Posterior vena cava (tissue), 2 donors: ENCODE results near the gene CLCNKA. TPM values are rescaled to one million over a fixed set of nuclear protein-coding genes. Genes with fewer than 3 reads are reported as not detected.
A peak's percentile ranks its signal among the peaks of the same experiment; 100 is the strongest.
"Not testable (repeated sequence)": the region's sequence is repeated elsewhere in the genome, so short reads cannot be mapped to it uniquely, and the experiment has no call there.

ENCODE experiments used
- DNase-seq: peaks from one replicate; pipeline ENCODE4 v3.0.0-alpha.2; 2020; ENCODE audit warnings: low spot score
- intact Hi-C, 2 donors: fragments of 100-400 bp; cut with DNase I; formaldehyde crosslinking; loops; one replicate each; pipeline versions ENCODE4 v1.14.1 to v1.14.2; 2022 to 2023
- long read RNA-seq, 2 donors: library from polyadenylated mRNA; unstranded; transcript quantifications; one replicate each; pipeline ENCODE4 v2.0.0, GENCODE V29; 2020 to 2021
- total RNA-seq, 2 donors: library from RNA; stranded (reverse); fragmentation: NEBNext Ultra II Directional; extraction: Animal tissue kit (Norgen Biotek cat#: 25700); gene quantifications; one replicate each; pipeline ENCODE4 v1.2.1, GENCODE V29; 2021
- donor health status: DM: yes; HTN: yes; CAD: no.
- donor health status: DM: yes; HTN: yes; CAD: no.

Gene CLCNKA
- under 1 TPM; 0.51 to 0.90 TPM for total RNA-seq
- long read RNA-seq, donor 1: 0 reads
- long read RNA-seq, donor 2, partial matches to known transcripts: 1 of 2 reads
- long read RNA-seq, donor 2, other reads (novel, unspliced or antisense): 1 of 2 reads

DNA sequence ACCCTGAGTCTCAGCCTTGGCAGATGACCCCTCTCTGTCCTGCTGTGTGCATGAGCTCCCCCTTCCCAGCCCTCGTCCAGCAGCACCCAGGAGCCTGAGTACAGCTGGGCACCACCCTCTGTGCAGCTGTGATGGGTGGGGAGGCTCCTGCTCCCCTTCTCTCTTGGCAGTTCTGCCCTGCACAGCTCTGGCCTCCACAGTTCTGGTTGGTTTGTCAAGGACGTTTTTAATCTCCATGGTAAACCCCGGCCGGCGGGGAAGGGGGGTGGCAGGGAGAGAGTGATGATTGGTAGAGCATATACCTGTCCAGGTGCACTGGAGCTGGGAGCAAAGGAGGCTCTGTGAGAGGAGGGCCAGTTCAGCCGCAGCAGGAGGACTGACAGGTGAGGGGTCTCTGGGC, at the start of gene CLCNKA:
Gene CLCNKA (plus strand): TSS at position 356 of the 400 bp plus-strand sequence. CDS start 584 bp downstream, outside the sequence.
- DNase-seq: no peak
- intact Hi-C loops: no loop called here

DNA sequence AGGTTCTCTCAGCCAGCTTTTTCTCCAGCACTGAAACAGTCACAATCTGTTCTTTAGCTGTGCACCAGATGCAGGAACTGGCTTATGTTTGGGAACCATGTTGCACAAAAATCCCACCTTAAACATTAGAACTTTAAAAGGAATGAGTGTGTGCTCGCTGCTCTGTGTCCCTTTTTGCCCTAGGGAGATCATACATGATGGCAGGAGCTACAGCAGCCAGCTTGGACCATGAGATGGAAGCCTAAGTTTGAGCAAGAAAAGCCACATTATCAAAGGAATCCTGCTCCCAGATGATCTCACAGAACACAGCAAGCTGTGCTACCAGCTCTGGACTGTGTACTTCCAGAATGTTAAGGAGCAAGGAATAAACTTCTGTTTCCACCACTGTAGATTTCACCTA, 49.4 kb upstream of the CLCNKA start:
- DNase-seq: peak; percentile 5
- intact Hi-C loops: no loop called here

DNA sequence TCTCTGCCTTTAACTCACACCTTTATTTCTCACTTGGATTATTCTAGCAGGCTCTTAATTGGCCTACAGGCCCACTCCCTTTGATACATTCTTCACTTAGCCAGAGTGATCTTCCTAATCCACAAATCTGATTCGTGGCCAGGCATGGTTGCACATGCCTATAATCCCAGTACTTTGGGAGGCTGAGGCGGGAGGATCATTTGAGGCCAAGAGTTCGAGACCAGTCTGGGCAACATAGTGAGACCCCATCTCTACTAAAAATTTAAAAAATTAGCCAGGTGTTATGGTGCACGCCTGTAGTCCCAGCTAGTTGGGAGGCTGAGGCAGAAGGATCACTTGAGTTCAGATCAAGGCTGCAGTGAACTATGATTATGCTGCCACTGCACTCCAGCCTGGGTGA, 48.1 kb upstream of the CLCNKA start:
- intact Hi-C loops: no loop called here
- DNase-seq: peak; percentile 3

DNA sequence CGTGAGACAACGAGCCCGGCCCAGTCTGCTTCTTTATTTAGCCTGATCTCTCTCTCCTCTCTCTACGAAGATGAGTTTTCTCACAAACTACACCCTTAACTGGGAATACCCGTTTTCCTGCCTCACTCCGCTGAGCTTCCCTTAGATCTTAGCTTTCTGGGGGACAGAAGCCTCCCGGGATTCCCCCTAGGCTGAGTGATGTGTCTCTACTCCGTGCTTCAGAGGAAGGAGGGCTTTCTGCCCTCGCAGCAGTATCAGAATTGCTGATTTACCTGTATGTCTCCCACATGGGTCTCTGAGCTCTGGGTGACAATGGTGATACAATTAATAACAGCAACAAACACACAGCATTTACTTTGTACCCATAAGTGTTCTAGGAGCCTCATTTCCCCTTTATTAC, 47.0 kb upstream of the CLCNKA start:
- DNase-seq: no peak
- intact Hi-C loops: no loop called here

DNA sequence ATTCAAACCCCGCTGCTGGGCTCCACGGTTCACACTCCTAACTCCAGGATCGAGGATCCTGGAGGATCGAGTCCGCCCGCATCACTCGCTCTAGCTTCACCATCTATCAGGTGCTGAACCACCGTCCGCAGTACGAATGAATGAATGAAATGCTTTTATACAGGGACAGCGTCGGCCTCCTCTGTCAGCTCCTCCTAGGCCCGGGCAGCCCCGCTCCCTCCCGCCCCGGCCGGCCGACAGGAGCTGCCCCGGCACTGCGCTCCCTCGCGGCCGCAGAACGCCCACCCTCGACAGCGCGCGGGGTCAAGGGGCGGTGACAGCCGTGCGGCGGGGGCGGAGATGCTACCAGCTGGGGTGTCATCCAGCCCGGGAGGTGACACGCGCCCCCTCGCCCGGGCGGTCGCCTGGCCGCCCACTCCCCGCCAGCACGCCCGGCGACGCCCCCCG, 46.5 kb upstream of the CLCNKA start:
- intact Hi-C loops: no loop called here
- peak; percentile 85 for DNase-seq

- peak; percentile 99 for DNase-seq
- intact Hi-C loops: no loop called here
Measured at GRCh38 chr1:15975805-15976680, 45.8 kb upstream of the CLCNKA start, which contains the start of gene ZBTB17. TSS of gene ZBTB17 (minus strand) at chr1:15976101. CDS start at chr1:15948495, 27,606 bp downstream.

DNA sequence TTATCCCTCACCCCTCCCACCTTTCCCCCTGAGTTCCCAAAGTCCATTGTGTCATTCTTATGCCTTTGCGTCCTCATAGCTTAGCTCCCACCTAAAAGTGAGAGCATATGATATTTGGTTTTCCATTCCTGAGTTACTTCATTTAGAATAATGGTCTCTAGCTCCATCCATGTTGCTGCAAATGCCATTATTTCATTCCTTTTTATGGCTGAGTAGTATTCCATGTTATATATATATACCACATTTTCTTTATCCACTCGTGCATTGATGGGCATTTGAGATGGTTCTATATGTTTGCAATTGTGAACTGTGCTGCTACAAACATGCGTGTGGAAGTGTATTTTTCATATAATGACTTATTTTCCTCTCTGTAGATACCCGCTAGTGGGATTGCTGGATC, 43.9 kb upstream of the CLCNKA start:
- intact Hi-C loops, DNase-seq: not testable (repeated sequence)

- intact Hi-C loops: no loop called here
- no peak for DNase-seq
Measured at GRCh38 chr1:15981679-15982078, 40.2 kb upstream of the CLCNKA start.

- intact Hi-C loops: no loop called here
Measured at GRCh38 chr1:15983275-15983674, 38.6 kb upstream of the CLCNKA start.

DNA sequence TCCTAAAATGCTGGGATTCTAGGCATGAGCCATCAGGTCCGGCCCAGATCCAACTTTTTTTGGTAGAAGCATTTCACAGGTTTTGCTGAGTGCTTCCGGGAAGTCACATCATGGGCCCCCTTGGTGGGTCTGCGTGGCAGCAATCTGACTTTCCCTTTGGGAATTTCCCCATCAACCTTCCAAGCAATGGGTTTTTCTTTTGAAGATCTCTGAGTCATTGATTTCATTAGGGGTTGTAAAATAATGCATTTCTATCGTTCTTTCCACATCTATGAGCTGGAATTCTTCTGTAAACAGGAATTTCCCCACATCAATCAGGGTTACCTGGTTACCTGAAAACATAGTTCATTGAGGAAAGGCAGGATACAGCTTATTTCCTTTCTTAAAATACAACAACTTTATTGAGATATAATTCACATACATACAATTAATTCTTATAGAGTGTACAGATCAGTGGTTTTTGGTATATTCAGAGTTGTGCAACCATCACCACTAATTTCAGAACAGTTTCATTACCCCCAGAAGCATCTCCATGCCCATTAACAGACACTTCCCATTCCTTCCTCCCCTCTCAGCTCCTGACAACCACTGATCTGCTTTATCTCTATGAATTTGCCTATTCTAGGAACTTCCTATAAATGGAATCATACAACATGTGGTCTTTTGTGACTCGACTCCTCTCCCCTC, 36.1 kb upstream of the CLCNKA start:
- intact Hi-C loops: no loop called here

More at GRCh38 chr1:15983275-15983674, 38.6 kb upstream of the CLCNKA start:
- DNase-seq: peak; percentile 1

GRCh38 chr1:15988856-15989736, 32.7 kb upstream of the CLCNKA start:
- peak; percentile 76 for DNase-seq
- intact Hi-C loops: no loop called here

More for the DNA sequence above, 36.1 kb upstream of the CLCNKA start:
- peak; percentile 26 for DNase-seq

DNA sequence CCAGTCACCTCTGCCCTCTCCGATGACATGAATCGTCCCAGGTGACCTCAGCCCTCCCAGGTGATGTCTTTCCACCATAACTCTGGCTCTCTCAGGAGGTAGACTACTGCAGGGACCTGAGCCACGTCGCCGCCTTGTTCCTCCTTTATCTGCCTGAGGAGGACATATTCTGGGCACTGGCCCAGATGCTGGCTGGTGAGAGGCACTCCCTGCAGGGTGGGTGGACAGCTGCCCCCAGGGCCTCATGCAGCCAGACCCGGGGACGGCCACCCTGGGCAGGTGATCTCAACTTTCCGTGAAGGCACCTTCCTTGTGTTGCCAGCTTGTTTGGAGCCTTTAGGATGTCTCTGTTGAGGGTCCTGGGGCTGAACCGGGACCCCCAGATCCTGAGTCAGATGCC, 32.1 kb upstream of the CLCNKA start:
- intact Hi-C loops: loop anchor here in 1 of 2 donors (5.0 kb wide), 1 partner anchor 197 kb away; no protein-coding TSS in a partner anchor
- DNase-seq: peak; percentile 72

- DNase-seq: peak; percentile 68
- intact Hi-C loops: loop anchor here in 1 of 2 donors (5.0 kb wide), 1 partner anchor 199 kb away; no protein-coding TSS in a partner anchor
Measured at GRCh38 chr1:15991427-15992186, 30.2 kb upstream of the CLCNKA start.

GRCh38 chr1:15992187-15992553, 29.7 kb upstream of the CLCNKA start:
- DNase-seq: peak; percentile 57
- intact Hi-C loops: loop anchor here in 1 of 2 donors (5.0 kb wide), 1 partner anchor 200 kb away; no protein-coding TSS in a partner anchor

- peak; percentile 63 for DNase-seq
- intact Hi-C loops: loop anchor here in 1 of 2 donors (5.0 kb wide), 1 partner anchor 201 kb away; no protein-coding TSS in a partner anchor
Measured at GRCh38 chr1:15992582-15993500, 29.0 kb upstream of the CLCNKA start.

DNA sequence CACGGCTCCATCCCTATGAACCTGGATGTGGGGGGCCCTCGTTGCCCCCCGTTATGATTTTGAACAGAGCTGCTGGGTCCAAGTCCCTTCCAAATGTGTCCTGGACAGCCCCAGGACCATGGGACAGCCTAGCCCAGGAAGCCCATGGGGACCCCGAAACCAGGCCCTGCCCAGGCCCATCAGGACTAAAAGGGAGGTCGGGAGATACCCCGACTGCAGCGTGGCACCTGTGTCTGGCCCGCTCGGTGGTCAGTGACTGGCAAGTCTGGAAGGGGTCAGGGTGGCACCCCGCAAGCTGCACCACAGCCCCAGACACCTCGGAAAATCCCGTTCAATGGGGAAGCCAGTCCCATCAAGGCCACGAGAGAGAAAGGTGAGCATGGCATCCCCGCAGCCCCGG, 28.2 kb upstream of the CLCNKA start:
- no peak for DNase-seq
- intact Hi-C loops: loop anchor here (2.0 to 5.0 kb wide), 2 partner anchors 201 kb away; no protein-coding TSS in a partner anchor

- intact Hi-C loops: loop anchor here (2.0 to 5.0 kb wide), 2 partner anchors 201 to 202 kb away; no protein-coding TSS in a partner anchor
Measured at GRCh38 chr1:15994081-15994480, 27.8 kb upstream of the CLCNKA start.

More at GRCh38 chr1:15994081-15994480, 27.8 kb upstream of the CLCNKA start:
- no peak for DNase-seq
